A549 (cell line): Measurements from ENCODE around the gene MAGI2.

Experiments
- TF ChIP-seq, protein P1 (sequence below): fragments of >200 bp; sonication (Bioruptor Twin); formaldehyde crosslinking; IDR thresholded peaks from 3 replicates; pipeline ENCODE4 v1.5.1; 2016
- TF ChIP-seq, protein P2 (sequence below): fragments of 450-650 bp; IDR thresholded peaks from 2 replicates; pipeline ENCODE4 v1.6.1; 2014; ENCODE audit warnings: antibody characterized with exemption

DNA sequence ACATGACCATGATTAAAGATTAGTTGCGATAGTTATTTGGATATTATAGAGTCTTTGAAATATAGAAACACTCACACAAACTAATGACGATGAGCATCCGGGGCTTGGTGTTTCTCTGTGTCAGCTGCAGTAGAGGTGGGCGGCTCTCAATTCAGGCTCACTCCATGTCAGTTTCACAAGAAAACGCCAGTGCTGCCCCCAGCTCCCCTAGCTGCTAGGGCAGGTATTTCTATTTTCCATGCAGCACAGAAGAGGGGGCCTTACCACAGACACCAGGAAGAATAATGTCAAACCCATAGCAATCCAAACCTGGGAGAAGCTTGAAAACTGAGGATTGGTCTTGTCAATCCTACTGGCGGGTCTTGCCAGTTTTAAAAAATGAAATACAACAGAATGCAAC, 1457.8 kb downstream of the MAGI2 start:
- TF ChIP-seq, protein P1, sequence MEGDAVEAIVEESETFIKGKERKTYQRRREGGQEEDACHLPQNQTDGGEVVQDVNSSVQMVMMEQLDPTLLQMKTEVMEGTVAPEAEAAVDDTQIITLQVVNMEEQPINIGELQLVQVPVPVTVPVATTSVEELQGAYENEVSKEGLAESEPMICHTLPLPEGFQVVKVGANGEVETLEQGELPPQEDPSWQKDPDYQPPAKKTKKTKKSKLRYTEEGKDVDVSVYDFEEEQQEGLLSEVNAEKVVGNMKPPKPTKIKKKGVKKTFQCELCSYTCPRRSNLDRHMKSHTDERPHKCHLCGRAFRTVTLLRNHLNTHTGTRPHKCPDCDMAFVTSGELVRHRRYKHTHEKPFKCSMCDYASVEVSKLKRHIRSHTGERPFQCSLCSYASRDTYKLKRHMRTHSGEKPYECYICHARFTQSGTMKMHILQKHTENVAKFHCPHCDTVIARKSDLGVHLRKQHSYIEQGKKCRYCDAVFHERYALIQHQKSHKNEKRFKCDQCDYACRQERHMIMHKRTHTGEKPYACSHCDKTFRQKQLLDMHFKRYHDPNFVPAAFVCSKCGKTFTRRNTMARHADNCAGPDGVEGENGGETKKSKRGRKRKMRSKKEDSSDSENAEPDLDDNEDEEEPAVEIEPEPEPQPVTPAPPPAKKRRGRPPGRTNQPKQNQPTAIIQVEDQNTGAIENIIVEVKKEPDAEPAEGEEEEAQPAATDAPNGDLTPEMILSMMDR, result no peak
- TF ChIP-seq, protein P2, sequence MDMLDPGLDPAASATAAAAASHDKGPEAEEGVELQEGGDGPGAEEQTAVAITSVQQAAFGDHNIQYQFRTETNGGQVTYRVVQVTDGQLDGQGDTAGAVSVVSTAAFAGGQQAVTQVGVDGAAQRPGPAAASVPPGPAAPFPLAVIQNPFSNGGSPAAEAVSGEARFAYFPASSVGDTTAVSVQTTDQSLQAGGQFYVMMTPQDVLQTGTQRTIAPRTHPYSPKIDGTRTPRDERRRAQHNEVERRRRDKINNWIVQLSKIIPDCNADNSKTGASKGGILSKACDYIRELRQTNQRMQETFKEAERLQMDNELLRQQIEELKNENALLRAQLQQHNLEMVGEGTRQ, result no peak
